Liver (tissue), 3 donors: Measurements from ENCODE around the gene SFXN2.

Source experiments
- FOXA1 ChIP-seq: IDR thresholded peaks from 2 replicates; pipeline ENCODE4 v1.6.1; 2016; ENCODE audit warnings: antibody characterized with exemption
- JUND ChIP-seq, 2 donors: IDR thresholded peaks; 2 replicates each; pipeline ENCODE4 v1.6.1; 2016; ENCODE audit warnings: antibody characterized with exemption in 2 of 2
- MAX ChIP-seq: IDR thresholded peaks from 2 replicates; pipeline ENCODE4 v1.6.1; 2016; ENCODE audit warnings: antibody characterized with exemption
- NR2F2 ChIP-seq: IDR thresholded peaks from 2 replicates; pipeline ENCODE4 v1.6.1; 2016; ENCODE audit warnings: antibody characterized with exemption
- RAD21 ChIP-seq, 2 donors: IDR thresholded peaks; 2 replicates each; pipeline ENCODE4 v1.6.1; 2016; ENCODE audit warnings: antibody characterized with exemption in 2 of 2, mild to moderate bottlenecking in 2 of 2
- RXRA ChIP-seq, 2 donors: IDR thresholded peaks; 2 replicates each; pipeline ENCODE4 v1.6.1; 2017 to 2018; ENCODE audit warnings: antibody characterized with exemption in 2 of 2, mild to moderate bottlenecking in 1 of 2
- SP1 ChIP-seq: IDR thresholded peaks from 2 replicates; pipeline ENCODE4 v1.6.1; 2018; ENCODE audit warnings: antibody characterized with exemption, mild to moderate bottlenecking
- TAF1 ChIP-seq: conservative IDR thresholded peaks from 2 replicates; pipeline ENCODE4 v1.6.1; 2016; ENCODE audit warnings: antibody characterized with exemption, mild to moderate bottlenecking
- TF ChIP-seq, protein P1 (sequence below): fragments of 150-350 bp; IDR thresholded peaks from 2 replicates; pipeline ENCODE4 v1.5.1; 2017; ENCODE audit warnings: improper control_type of control experiment, low read depth, low read length; ENCODE audit not compliant: missing input control
- donor health status: healthy.
- donor health status: healthy.

DNA sequence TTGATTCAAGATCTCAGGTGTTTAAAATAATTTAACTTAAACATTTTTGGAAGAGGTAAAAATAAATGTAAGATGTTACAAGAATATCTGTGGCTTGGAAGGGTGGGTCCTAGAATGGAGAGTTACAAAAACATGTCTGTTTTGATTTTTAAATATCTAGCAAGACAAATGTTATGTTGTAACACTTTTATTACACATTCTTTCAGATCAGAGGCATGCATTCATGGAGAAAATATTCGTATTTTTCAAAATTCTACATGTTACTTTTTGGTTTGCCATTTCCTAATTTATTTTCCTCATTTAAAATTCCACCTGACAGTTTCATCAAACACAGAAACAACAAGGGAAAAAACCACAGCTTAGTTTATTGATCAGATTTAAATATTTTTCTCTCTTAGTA is 39.3 kb downstream of the SFXN2 start:
- TF ChIP-seq, protein P1, sequence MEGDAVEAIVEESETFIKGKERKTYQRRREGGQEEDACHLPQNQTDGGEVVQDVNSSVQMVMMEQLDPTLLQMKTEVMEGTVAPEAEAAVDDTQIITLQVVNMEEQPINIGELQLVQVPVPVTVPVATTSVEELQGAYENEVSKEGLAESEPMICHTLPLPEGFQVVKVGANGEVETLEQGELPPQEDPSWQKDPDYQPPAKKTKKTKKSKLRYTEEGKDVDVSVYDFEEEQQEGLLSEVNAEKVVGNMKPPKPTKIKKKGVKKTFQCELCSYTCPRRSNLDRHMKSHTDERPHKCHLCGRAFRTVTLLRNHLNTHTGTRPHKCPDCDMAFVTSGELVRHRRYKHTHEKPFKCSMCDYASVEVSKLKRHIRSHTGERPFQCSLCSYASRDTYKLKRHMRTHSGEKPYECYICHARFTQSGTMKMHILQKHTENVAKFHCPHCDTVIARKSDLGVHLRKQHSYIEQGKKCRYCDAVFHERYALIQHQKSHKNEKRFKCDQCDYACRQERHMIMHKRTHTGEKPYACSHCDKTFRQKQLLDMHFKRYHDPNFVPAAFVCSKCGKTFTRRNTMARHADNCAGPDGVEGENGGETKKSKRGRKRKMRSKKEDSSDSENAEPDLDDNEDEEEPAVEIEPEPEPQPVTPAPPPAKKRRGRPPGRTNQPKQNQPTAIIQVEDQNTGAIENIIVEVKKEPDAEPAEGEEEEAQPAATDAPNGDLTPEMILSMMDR = no peak
- TF ChIP-seq TAF1 (no peak), SP1 (no peak), RXRA (IDR thresholded peaks at IDR 0.05) (no peak), FOXA1 (no peak), RAD21 (IDR thresholded peaks at IDR 0.05) (no peak), JUND (IDR thresholded peaks at IDR 0.05) (no peak), NR2F2 (no peak), MAX (no peak)
